WTC11 (cell line): ENCODE measurements around the gene SH3BP2.

Experiments used
- AFF4 ChIP-seq: sonication (generic); formaldehyde crosslinking; IDR thresholded peaks from 2 replicates; pipeline ENCODE4 v1.8.1; 2023; ENCODE audit warnings: mild to moderate bottlenecking, missing genetic modification reagents, borderline replicate concordance
- ATF2 ChIP-seq: sonication (generic); formaldehyde crosslinking; IDR thresholded peaks from 2 replicates; pipeline ENCODE4 v1.8.1; 2022; ENCODE audit warnings: low read depth, missing genetic modification reagents, borderline replicate concordance
- CTCF ChIP-seq: fragments of 200-600 bp; IDR thresholded peaks from 2 replicates; pipeline ENCODE4 v1.8.0; 2022; ENCODE audit warnings: antibody characterized with exemption
- ESRRA ChIP-seq: sonication (generic); formaldehyde crosslinking; IDR thresholded peaks from 2 replicates; pipeline ENCODE4 v1.8.1; 2022; ENCODE audit warnings: mild to moderate bottlenecking, missing genetic modification reagents, borderline replicate concordance
- FOXJ3 ChIP-seq: sonication (generic); formaldehyde crosslinking; IDR thresholded peaks from 2 replicates; pipeline ENCODE4 v1.9.0; 2021; ENCODE audit warnings: missing genetic modification reagents, mild to moderate bottlenecking, borderline replicate concordance
- FOXK1 ChIP-seq: sonication (generic); formaldehyde crosslinking; IDR thresholded peaks from 2 replicates; pipeline ENCODE4 v1.8.0; 2022; ENCODE audit warnings: mild to moderate bottlenecking, moderate library complexity, missing genetic modification reagents
- MAX ChIP-seq: sonication (generic); formaldehyde crosslinking; IDR thresholded peaks from 2 replicates; pipeline ENCODE4 v1.8.0; 2022; ENCODE audit warnings: mild to moderate bottlenecking, missing genetic modification reagents
- PRDM15 ChIP-seq: sonication (generic); formaldehyde crosslinking; IDR thresholded peaks from 2 replicates; pipeline ENCODE4 v1.8.0; 2022; ENCODE audit warnings: missing genetic modification reagents
- TF ChIP-seq, protein P1 (sequence below): sonication (generic); formaldehyde crosslinking; IDR thresholded peaks from 2 replicates; pipeline ENCODE4 v1.8.1; 2022; ENCODE audit warnings: low read depth, mild to moderate bottlenecking, moderate library complexity, missing genetic modification reagents, borderline replicate concordance
- TF ChIP-seq, protein P2 (sequence below): sonication (generic); formaldehyde crosslinking; IDR thresholded peaks from 2 replicates; pipeline ENCODE4 v1.8.0; 2023; ENCODE audit warnings: missing genetic modification reagents, mild to moderate bottlenecking, borderline replicate concordance

GRCh38 chr4:2818351-2818939 is 25.6 kb downstream of the SH3BP2 start:
- TF ChIP-seq ESRRA (CRISPR knock-in tag): no peak
- TF ChIP-seq, protein P1, sequence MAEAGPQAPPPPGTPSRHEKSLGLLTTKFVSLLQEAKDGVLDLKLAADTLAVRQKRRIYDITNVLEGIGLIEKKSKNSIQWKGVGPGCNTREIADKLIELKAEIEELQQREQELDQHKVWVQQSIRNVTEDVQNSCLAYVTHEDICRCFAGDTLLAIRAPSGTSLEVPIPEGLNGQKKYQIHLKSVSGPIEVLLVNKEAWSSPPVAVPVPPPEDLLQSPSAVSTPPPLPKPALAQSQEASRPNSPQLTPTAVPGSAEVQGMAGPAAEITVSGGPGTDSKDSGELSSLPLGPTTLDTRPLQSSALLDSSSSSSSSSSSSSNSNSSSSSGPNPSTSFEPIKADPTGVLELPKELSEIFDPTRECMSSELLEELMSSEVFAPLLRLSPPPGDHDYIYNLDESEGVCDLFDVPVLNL (CRISPR knock-in tag): no peak
- no peak for TF ChIP-seq FOXJ3 (CRISPR knock-in tag)
- TF ChIP-seq ATF2 (CRISPR knock-in tag): no peak
- TF ChIP-seq, protein P2, sequence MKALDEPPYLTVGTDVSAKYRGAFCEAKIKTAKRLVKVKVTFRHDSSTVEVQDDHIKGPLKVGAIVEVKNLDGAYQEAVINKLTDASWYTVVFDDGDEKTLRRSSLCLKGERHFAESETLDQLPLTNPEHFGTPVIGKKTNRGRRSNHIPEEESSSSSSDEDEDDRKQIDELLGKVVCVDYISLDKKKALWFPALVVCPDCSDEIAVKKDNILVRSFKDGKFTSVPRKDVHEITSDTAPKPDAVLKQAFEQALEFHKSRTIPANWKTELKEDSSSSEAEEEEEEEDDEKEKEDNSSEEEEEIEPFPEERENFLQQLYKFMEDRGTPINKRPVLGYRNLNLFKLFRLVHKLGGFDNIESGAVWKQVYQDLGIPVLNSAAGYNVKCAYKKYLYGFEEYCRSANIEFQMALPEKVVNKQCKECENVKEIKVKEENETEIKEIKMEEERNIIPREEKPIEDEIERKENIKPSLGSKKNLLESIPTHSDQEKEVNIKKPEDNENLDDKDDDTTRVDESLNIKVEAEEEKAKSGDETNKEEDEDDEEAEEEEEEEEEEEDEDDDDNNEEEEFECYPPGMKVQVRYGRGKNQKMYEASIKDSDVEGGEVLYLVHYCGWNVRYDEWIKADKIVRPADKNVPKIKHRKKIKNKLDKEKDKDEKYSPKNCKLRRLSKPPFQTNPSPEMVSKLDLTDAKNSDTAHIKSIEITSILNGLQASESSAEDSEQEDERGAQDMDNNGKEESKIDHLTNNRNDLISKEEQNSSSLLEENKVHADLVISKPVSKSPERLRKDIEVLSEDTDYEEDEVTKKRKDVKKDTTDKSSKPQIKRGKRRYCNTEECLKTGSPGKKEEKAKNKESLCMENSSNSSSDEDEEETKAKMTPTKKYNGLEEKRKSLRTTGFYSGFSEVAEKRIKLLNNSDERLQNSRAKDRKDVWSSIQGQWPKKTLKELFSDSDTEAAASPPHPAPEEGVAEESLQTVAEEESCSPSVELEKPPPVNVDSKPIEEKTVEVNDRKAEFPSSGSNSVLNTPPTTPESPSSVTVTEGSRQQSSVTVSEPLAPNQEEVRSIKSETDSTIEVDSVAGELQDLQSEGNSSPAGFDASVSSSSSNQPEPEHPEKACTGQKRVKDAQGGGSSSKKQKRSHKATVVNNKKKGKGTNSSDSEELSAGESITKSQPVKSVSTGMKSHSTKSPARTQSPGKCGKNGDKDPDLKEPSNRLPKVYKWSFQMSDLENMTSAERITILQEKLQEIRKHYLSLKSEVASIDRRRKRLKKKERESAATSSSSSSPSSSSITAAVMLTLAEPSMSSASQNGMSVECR: no peak
- TF ChIP-seq FOXK1 (CRISPR knock-in tag): no peak
- no peak for TF ChIP-seq PRDM15 (CRISPR knock-in tag)
- TF ChIP-seq MAX (CRISPR knock-in tag): no peak
- no peak for TF ChIP-seq CTCF
- no peak for TF ChIP-seq AFF4
